H9 (cell line): ENCODE data around the gene VSTM4. TPM values are rescaled to one million over a fixed set of nuclear protein-coding genes. Genes with fewer than 3 reads are reported as not detected.

Source experiments
- DNase-seq: peaks from one replicate; pipeline ENCODE4 v3.0.0-alpha.2; 2017
- H2AFZ ChIP-seq: one replicate; pipeline ENCODE4 v1.6.1; 2013; ENCODE audit warnings: mild to moderate bottlenecking, low read length, control low read depth, moderate library complexity
- H2AK5ac ChIP-seq: 2 replicates; pipeline ENCODE4 v1.6.1; 2013; ENCODE audit warnings: low read length, control low read depth, mixed read lengths; ENCODE audit not compliant: insufficient read length
- H2BK120ac ChIP-seq: one replicate; pipeline ENCODE4 v1.6.1; 2013; ENCODE audit warnings: low read depth, mild to moderate bottlenecking, low read length, control low read depth, inconsistent platforms; ENCODE audit not compliant: poor library complexity, severe bottlenecking
- H2BK12ac ChIP-seq: 2 replicates; pipeline ENCODE4 v1.6.1; 2013; ENCODE audit warnings: low read length, control low read depth, mixed read lengths, low read depth; ENCODE audit not compliant: insufficient read length
- H2BK15ac ChIP-seq: 2 replicates; pipeline ENCODE4 v1.6.1; 2013; ENCODE audit warnings: low read depth, low read length, control low read depth
- H2BK20ac ChIP-seq: one replicate; pipeline ENCODE4 v1.6.1; 2013; ENCODE audit warnings: low read depth, mild to moderate bottlenecking, low read length, control low read depth, inconsistent platforms; ENCODE audit not compliant: poor library complexity, severe bottlenecking
- H2BK5ac ChIP-seq: 2 replicates; pipeline ENCODE4 v1.6.1; 2013; ENCODE audit warnings: low read length, control low read depth, mixed read lengths; ENCODE audit not compliant: insufficient read length
- H3K14ac ChIP-seq: 2 replicates; pipeline ENCODE4 v1.6.1; 2013; ENCODE audit warnings: low read length, control low read depth; ENCODE audit not compliant: insufficient read depth
- H3K18ac ChIP-seq: 2 replicates; pipeline ENCODE4 v1.6.1; 2013; ENCODE audit warnings: low read depth, mild to moderate bottlenecking, mixed read lengths, low read length, control low read depth; ENCODE audit not compliant: insufficient read length
- H3K23ac ChIP-seq: 2 replicates; pipeline ENCODE4 v1.6.1; 2013; ENCODE audit warnings: low read length, control low read depth, mixed read lengths, low read depth; ENCODE audit not compliant: insufficient read length
- H3K23me2 ChIP-seq: 2 replicates; pipeline ENCODE4 v1.6.1; 2013; ENCODE audit warnings: low read depth, mild to moderate bottlenecking, mixed read lengths, low read length, control low read depth; ENCODE audit not compliant: insufficient read length, poor library complexity, severe bottlenecking
- H3K27ac ChIP-seq: 2 replicates; pipeline ENCODE4 v1.5.1; 2013; ENCODE audit warnings: low read length, control low read depth, mixed read lengths, low read depth; ENCODE audit not compliant: insufficient read length
- H3K27me3 ChIP-seq: 2 replicates; pipeline ENCODE4 v1.6.1; 2013; ENCODE audit warnings: low read length, control low read depth, inconsistent platforms; ENCODE audit not compliant: insufficient read depth
- H3K4ac ChIP-seq: 2 replicates; pipeline ENCODE4 v1.6.1; 2013; ENCODE audit warnings: low read depth, mild to moderate bottlenecking, control low read depth, inconsistent platforms, low read length, moderate library complexity
- H3K4me1 ChIP-seq: 2 replicates; pipeline ENCODE4 v1.6.1; 2013; ENCODE audit warnings: low read length, control low read depth, inconsistent platforms; ENCODE audit not compliant: insufficient read depth
- H3K4me2 ChIP-seq: 2 replicates; pipeline ENCODE4 v1.6.1; 2013; ENCODE audit warnings: low read length, control low read depth, mixed read lengths; ENCODE audit not compliant: insufficient read length, insufficient read depth
- H3K56ac ChIP-seq: 2 replicates; pipeline ENCODE4 v1.6.1; 2013; ENCODE audit warnings: low read depth, mild to moderate bottlenecking, mixed read lengths, low read length, control low read depth; ENCODE audit not compliant: insufficient read length
- H3K79me1 ChIP-seq: 2 replicates; pipeline ENCODE4 v1.6.1; 2013; ENCODE audit warnings: low read depth, mild to moderate bottlenecking, moderate library complexity, low read length, control low read depth, inconsistent platforms; ENCODE audit not compliant: insufficient read depth, poor library complexity, severe bottlenecking
- H3K79me2 ChIP-seq: 2 replicates; pipeline ENCODE4 v1.6.1; 2013; ENCODE audit warnings: low read length, control low read depth, inconsistent platforms; ENCODE audit not compliant: insufficient read depth
- H3K9ac ChIP-seq: 2 replicates; pipeline ENCODE4 v1.6.1; 2013; ENCODE audit warnings: low read length, control low read depth, mixed read lengths; ENCODE audit not compliant: insufficient read length; ENCODE audit errors: extremely low read depth
- H3K9me3 ChIP-seq: one replicate; pipeline ENCODE4 v1.6.1; 2013; ENCODE audit warnings: low read depth, low read length, inconsistent platforms; ENCODE audit not compliant: control insufficient read depth
- H3T11ph ChIP-seq: one replicate; pipeline ENCODE4 v1.6.1; 2013; ENCODE audit warnings: mild to moderate bottlenecking, low read length, control low read depth, inconsistent platforms
- H4K20me1 ChIP-seq: one replicate; pipeline ENCODE4 v1.6.1; 2013; ENCODE audit not compliant: control insufficient read depth, insufficient read length, insufficient read depth
- H4K5ac ChIP-seq: 2 replicates; pipeline ENCODE4 v1.6.1; 2013; ENCODE audit warnings: low read depth, mild to moderate bottlenecking, mixed read lengths, low read length, control low read depth; ENCODE audit not compliant: insufficient read length
- H4K8ac ChIP-seq: replicated peaks from 2 replicates; pipeline ENCODE4 v1.6.1; 2013; ENCODE audit warnings: low read length, control low read depth, mixed read lengths, low read depth; ENCODE audit not compliant: insufficient read length
- H4K91ac ChIP-seq: 2 replicates; pipeline ENCODE4 v1.6.1; 2013; ENCODE audit warnings: low read depth, mild to moderate bottlenecking, moderate library complexity, mixed read lengths, low read length, control low read depth; ENCODE audit not compliant: insufficient read length
- H3K27ac Mint-ChIP-seq, 3 experiments: 2 replicates in 2 of 3; 3 replicates in 1 of 3; pipeline ENCODE4 v1.8.0; 2020 to 2021; ENCODE audit warnings: mixed read lengths in 3 of 3, mild to moderate bottlenecking in 1 of 3, moderate library complexity in 1 of 3
- H3K27me3 Mint-ChIP-seq: 2 replicates; pipeline ENCODE4 v1.8.0; 2021; ENCODE audit warnings: low read depth, mild to moderate bottlenecking, moderate library complexity, mixed read lengths
- H3K36me3 Mint-ChIP-seq, 3 experiments: 2 replicates in 2 of 3; 3 replicates in 1 of 3; pipeline ENCODE4 v1.8.0; 2020 to 2021; ENCODE audit warnings: low read depth in 3 of 3, mixed read lengths in 3 of 3; ENCODE audit not compliant: insufficient read depth in 1 of 3
- H3K4me1 Mint-ChIP-seq, 2 experiments: 2 replicates each; pipeline ENCODE4 v1.8.0; 2020; ENCODE audit warnings: mixed read lengths in 2 of 2
- H3K4me3 Mint-ChIP-seq, 2 experiments: 2 replicates in 1 of 2; 3 replicates in 1 of 2; pipeline ENCODE4 v1.8.0; 2020 to 2021; ENCODE audit warnings: mild to moderate bottlenecking in 2 of 2, mixed read lengths in 2 of 2, moderate library complexity in 1 of 2
- H3K9me3 Mint-ChIP-seq, 2 experiments: 2 replicates in 1 of 2; 3 replicates in 1 of 2; pipeline ENCODE4 v1.8.0; 2020; ENCODE audit warnings: mild to moderate bottlenecking in 2 of 2, mixed read lengths in 2 of 2, moderate library complexity in 1 of 2
- CTCF ChIP-seq: fragments of 200-600 bp; sonication (generic); conservative IDR thresholded peaks from 3 replicates; pipeline ENCODE4 v1.8.0; 2021; ENCODE audit warnings: antibody characterized with exemption, mild to moderate bottlenecking
- WGBS: extraction: QIAGEN DNeasy Blood & Tissue Kit; methylation state at CpG from one replicate; pipeline ENCODE4 v1.1.7; 2013; ENCODE audit warnings: missing lambda C conversion rate, low lambda C conversion rate, mixed read lengths; ENCODE audit not compliant: insufficient read length; ENCODE audit errors: extremely low coverage; 5-methylcytosine and 5-hydroxymethylcytosine counted together
- total RNA-seq: library from RNA; stranded (reverse); gene quantifications from 2 replicates; pipeline ENCODE4 v1.2.1, GENCODE V29; 2021

The VSTM4 gene
- total RNA-seq, 1 experiment from 2014 or later = 0.44 TPM

DNA sequence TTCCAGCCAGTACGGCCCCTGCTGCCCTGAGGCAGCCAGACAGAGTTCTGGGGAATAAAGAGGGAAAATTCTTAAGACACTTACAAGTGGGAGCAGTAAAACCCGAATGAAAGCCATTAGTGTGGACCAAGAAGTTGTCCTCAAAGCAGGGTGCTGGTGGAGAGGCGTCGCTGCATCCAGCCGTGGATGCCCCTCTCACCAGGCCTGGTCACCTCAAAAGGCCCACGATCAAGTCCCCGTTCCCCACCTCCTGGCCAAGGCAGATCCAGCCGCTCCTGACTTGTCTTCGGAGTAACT is 656 bp downstream of the VSTM4 start:
- H3K4me1 ChIP-seq = no peaks in the 10 kb centered on the region
- H4K91ac ChIP-seq = no peak overlapping the region
- no peaks in the 10 kb centered on the region for H4K20me1 ChIP-seq
- peak overlapping the region; percentile 88 for H3K4me2 ChIP-seq
- peaks cover 34% of the 10 kb centered on the region for H3K27me3 Mint-ChIP-seq
- H2BK20ac ChIP-seq = no peak overlapping the region
- H3K4me3 Mint-ChIP-seq = peak overlapping the region; percentile 69 to 85
- no peaks in the 10 kb centered on the region for H3K79me2 ChIP-seq
- no peak overlapping the region for H3K27ac Mint-ChIP-seq
- no peaks in the 10 kb centered on the region for H3K9me3 Mint-ChIP-seq
- no peak overlapping the region for H4K5ac ChIP-seq
- no peak overlapping the region for H4K8ac ChIP-seq
- H2BK5ac ChIP-seq = no peak overlapping the region
- H3K14ac ChIP-seq = 0 out of 2 replicates have a peak overlapping the region, but pooled peaks have one; percentile 8
- no peak overlapping the region for H2BK12ac ChIP-seq
- no CpG with 5 or more reads among the region's 9 CpGs for WGBS
- H3K9me3 ChIP-seq = no peaks in the 10 kb centered on the region
- peak overlapping the region; percentile 71 for H3K18ac ChIP-seq
- no peak for TF ChIP-seq CTCF
- peaks cover 9 to 10% of the 10 kb centered on the region in 2 experiments; a peak in 3 of 4 replicates for H3K4me1 Mint-ChIP-seq
- no peak overlapping the region for H2AK5ac ChIP-seq
- H3T11ph ChIP-seq = no peak overlapping the region
- peaks cover 5% of the 10 kb centered on the region for H3K23me2 ChIP-seq
- H3K27me3 ChIP-seq = no peaks in the 10 kb centered on the region; the same call in 1 of the 2 replicates
- no peak overlapping the region for H3K27ac ChIP-seq
- no peak overlapping the region for H3K4ac ChIP-seq
- no peak overlapping the region for H2BK15ac ChIP-seq
- no peak overlapping the region for H2BK120ac ChIP-seq
- peak overlapping the region; percentile 4 for H3K9ac ChIP-seq
- DNase-seq = peak; percentile 51
- no peaks in the 10 kb centered on the region for H3K36me3 Mint-ChIP-seq
- H2AFZ ChIP-seq = no peak overlapping the region
- H3K23ac ChIP-seq = no peak overlapping the region
- no peaks in the 10 kb centered on the region for H3K79me1 ChIP-seq
- H3K56ac ChIP-seq = no peak overlapping the region
